CD4-positive, CD25-positive, alpha-beta regulatory T cell (primary cell): Measurements from ENCODE around the gene HK1. TPM values are rescaled to one million over a fixed set of nuclear protein-coding genes. Genes with fewer than 3 reads are reported as not detected.
A peak's percentile ranks its signal among the peaks of the same experiment; 100 is the strongest.

Experiments used
- ATAC-seq, 2 donors: fragments of 150-1000 bp; cut with Tn5 transposase; one replicate each; pipeline ENCODE4 v1.10.0; 2021; ENCODE audit warnings: low read depth in 2 of 2, moderate number of reproducible peaks in 2 of 2, moderate library complexity in 1 of 2
- DNase-seq, 3 donors: peaks; one replicate each; pipeline versions ENCODE4 v3.0.0 to v3.0.0-alpha.2; 2012 to 2022; ENCODE audit warnings: mixed read lengths in 1 of 3
- H3K27ac ChIP-seq: one replicate; pipeline ENCODE4 v1.7.0; 2013; ENCODE audit warnings: mild to moderate bottlenecking, low read length; ENCODE audit not compliant: insufficient read depth, poor library complexity, severe bottlenecking
- H3K27me3 ChIP-seq: one replicate; pipeline ENCODE4 v1.7.0; 2013; ENCODE audit warnings: low read length; ENCODE audit not compliant: control insufficient read depth, insufficient read depth
- H3K36me3 ChIP-seq: one replicate; pipeline ENCODE4 v1.7.0; 2013; ENCODE audit warnings: mild to moderate bottlenecking, low read length, moderate library complexity; ENCODE audit not compliant: control insufficient read depth, insufficient read depth
- H3K4me1 ChIP-seq: 2 replicates; pipeline ENCODE4 v1.7.0; 2013; ENCODE audit warnings: mild to moderate bottlenecking, low read length; ENCODE audit not compliant: insufficient read depth, control insufficient read depth, poor library complexity, severe bottlenecking
- H3K4me3 ChIP-seq: one replicate; pipeline ENCODE4 v1.7.0; 2013; ENCODE audit warnings: low read depth, mild to moderate bottlenecking, low read length, moderate library complexity
- H3K9me3 ChIP-seq, 2 experiments: 1 replicate in 1 of 2; 2 replicates in 1 of 2; pipeline ENCODE4 v1.7.0; 2013; ENCODE audit warnings: low read length in 2 of 2, mild to moderate bottlenecking in 1 of 2, moderate library complexity in 1 of 2; ENCODE audit not compliant: control insufficient read depth in 2 of 2
- H3K27ac Mint-ChIP-seq, 3 donors: one replicate each; pipeline ENCODE4 v1.8.0; 2020 to 2022; ENCODE audit warnings: mild to moderate bottlenecking in 3 of 3, mixed read lengths in 3 of 3, moderate library complexity in 2 of 3
- H3K27me3 Mint-ChIP-seq: one replicate; pipeline ENCODE4 v1.8.0; 2022; ENCODE audit warnings: mild to moderate bottlenecking, mixed read lengths
- H3K36me3 Mint-ChIP-seq: one replicate; pipeline ENCODE4 v1.8.0; 2020; ENCODE audit warnings: mixed read lengths
- H3K4me1 Mint-ChIP-seq, 4 donors: one replicate each; pipeline ENCODE4 v1.8.0; 2020 to 2022; ENCODE audit warnings: mixed read lengths in 4 of 4, mild to moderate bottlenecking in 1 of 4
- H3K4me3 Mint-ChIP-seq, 4 donors: one replicate each; pipeline ENCODE4 v1.8.0; 2020 to 2022; ENCODE audit warnings: mild to moderate bottlenecking in 4 of 4, mixed read lengths in 4 of 4, moderate library complexity in 3 of 4
- H3K9me3 Mint-ChIP-seq, 7 donors: one replicate each; pipeline ENCODE4 v1.8.0; 2020 to 2022; ENCODE audit warnings: mixed read lengths in 7 of 7, mild to moderate bottlenecking in 3 of 7, moderate library complexity in 2 of 7
- polyA plus RNA-seq, 4 donors: library from polyadenylated mRNA; unstranded; fragments of 300-500 nt; fragmentation: Illumina TruSeq; gene quantifications; one replicate each; pipeline ENCODE4 v1.2.3, GENCODE V29; 2021
- total RNA-seq: library from RNA; stranded (reverse); gene quantifications from one replicate; pipeline ENCODE4 v1.2.3, GENCODE V29; 2022

HK1 gene
- total and polyA plus RNA-seq, 5 donors from 2014 or later = 86.4 to 115 (median 102) TPM

DNA sequence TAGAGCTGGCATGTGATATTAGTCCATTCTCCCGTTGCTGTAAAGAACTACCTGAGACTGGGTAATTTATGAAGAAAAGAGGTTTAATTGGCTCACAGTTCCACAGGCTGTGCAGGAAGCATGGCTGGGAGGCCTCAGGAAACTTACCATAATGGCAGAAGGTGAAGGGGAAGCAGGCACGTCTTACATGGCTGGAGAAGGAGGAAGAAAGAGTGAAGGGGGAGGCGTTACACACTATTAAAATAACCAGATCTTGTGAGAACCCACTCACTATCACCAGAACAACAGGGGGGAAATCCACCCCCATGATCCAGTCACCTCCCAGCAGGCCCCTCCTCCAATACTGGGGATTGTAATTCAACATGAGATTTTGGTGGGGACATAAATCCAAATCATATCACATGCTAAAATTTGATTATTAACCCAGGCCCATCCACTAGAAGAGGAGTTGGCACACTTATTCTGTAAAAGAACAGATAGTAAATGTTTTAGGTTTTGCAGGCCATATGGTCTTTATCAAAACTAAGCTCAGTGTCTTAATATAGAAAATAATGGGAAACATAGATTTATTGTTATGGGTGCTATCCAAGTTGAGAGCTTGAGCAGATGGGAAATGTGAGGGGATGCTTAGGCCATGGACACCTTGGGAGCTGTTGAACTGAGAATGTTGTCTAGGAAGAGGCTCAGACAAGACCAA, 18.6 kb upstream of the HK1 start:
- H3K36me3 ChIP-seq = peaks cover 5% of the 10 kb centered on the region
- Mint-ChIP-seq H3K27me3 (peaks cover 3% of the 10 kb centered on the region), H3K4me1 (peaks cover 0 to 13% (median 11%) of the 10 kb centered on the region in 4 donors), H3K4me3 (no peak overlapping the region), H3K9me3 (peaks cover 0 to 1% (median 0%) of the 10 kb centered on the region in 7 donors), H3K36me3 (peaks cover 14% of the 10 kb centered on the region), H3K27ac (no peak overlapping the region)
- no peak overlapping the region for H3K4me3 ChIP-seq
- no peaks in the 10 kb centered on the region for H3K27me3 ChIP-seq
- DNase-seq (no peak), ATAC-seq (no peak)
- H3K27ac ChIP-seq = no peak overlapping the region
- no peaks in the 10 kb centered on the region for H3K9me3 ChIP-seq
- H3K4me1 ChIP-seq = no peaks in the 10 kb centered on the region

DNA sequence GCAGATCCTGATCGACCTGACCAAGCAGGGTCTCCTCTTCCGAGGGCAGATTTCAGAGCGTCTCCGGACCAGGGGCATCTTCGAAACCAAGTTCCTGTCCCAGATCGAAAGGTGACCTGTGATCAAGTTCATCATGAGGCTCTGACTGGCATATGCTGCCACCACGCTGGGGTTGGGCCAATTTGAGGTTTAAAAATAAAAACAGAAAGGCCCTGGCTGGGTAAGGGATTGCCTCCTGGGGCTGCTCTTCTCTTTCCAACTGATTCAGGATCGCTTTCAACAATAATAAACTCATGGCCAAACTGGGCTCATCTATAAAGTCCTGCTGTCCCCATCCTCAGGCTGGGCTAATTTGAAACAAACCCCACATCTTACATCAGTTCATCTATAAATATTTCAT, 17.1 kb upstream of the HK1 start:
- Histone ChIP-seq H3K27me3 (no peaks in the 10 kb centered on the region), H3K4me1 (no peaks in the 10 kb centered on the region), H3K9me3 (no peaks in the 10 kb centered on the region), H3K4me3 (no peak overlapping the region), H3K27ac (no peak overlapping the region), H3K36me3 (peaks cover 5% of the 10 kb centered on the region)
- DNase-seq (no peak), ATAC-seq (no peak)
- peaks cover 14% of the 10 kb centered on the region for H3K36me3 Mint-ChIP-seq
- peaks cover 0 to 13% (median 11%) of the 10 kb centered on the region in 4 donors for H3K4me1 Mint-ChIP-seq
- peaks cover 0 to 1% (median 0%) of the 10 kb centered on the region in 7 donors for H3K9me3 Mint-ChIP-seq
- peaks cover 6% of the 10 kb centered on the region for H3K27me3 Mint-ChIP-seq
- no peak overlapping the region for H3K27ac Mint-ChIP-seq
- no peak overlapping the region for H3K4me3 Mint-ChIP-seq

DNA sequence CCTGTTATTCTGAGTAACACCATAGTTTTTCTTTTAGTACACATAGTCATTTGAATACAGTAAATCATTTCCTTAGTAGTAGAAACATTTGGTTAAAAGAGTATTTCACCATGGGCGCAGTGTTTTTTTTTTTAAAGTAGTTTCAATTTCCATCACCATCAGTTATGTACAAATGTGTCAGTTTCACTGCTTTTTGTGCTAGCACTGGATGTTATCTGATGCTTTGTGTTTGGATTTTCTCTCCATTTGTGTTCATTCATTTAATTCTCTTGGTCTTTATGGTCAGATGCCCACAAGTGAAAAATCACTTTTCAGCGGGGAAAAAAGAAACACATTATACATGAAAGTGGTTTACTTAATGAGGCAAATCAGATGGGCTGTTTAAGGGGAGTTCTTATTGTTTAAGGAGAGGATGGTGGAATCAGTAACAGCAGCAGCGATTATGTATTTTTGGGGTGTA, 16.0 kb upstream of the HK1 start:
- H3K4me3 ChIP-seq = no peak overlapping the region
- H3K27ac ChIP-seq = no peak overlapping the region
- peaks cover 6% of the 10 kb centered on the region for H3K36me3 Mint-ChIP-seq
- peaks cover 5% of the 10 kb centered on the region for H3K36me3 ChIP-seq
- ATAC-seq (no peak), DNase-seq (peak in 1 of 3 donors; percentile 61)
- H3K9me3 ChIP-seq = no peaks in the 10 kb centered on the region
- H3K4me1 Mint-ChIP-seq = peaks cover 0 to 13% (median 11%) of the 10 kb centered on the region in 4 donors
- peak overlapping the region in 1 of 4 donors; percentile 5 for H3K4me3 Mint-ChIP-seq
- H3K4me1 ChIP-seq = no peaks in the 10 kb centered on the region
- peaks cover 6% of the 10 kb centered on the region for H3K27me3 Mint-ChIP-seq
- H3K27me3 ChIP-seq = no peaks in the 10 kb centered on the region
- peaks cover 0 to 1% (median 0%) of the 10 kb centered on the region in 7 donors for H3K9me3 Mint-ChIP-seq
- H3K27ac Mint-ChIP-seq = no peak overlapping the region

DNA sequence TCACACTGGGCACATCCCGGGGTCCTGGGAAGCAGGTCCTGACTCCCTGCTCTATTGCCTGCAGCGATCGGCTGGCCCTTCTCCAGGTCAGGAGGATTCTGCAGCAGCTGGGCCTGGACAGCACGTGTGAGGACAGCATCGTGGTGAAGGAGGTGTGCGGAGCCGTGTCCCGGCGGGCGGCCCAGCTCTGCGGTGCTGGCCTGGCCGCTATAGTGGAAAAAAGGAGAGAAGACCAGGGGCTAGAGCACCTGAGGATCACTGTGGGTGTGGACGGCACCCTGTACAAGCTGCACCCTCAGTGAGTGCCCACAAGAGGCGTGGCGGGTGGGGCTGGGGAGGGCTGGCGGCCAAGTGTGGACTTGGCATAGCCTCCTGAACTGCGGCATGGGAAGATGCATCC, 12.8 kb upstream of the HK1 start:
- Histone ChIP-seq H3K27ac (no peak overlapping the region), H3K27me3 (no peaks in the 10 kb centered on the region), H3K9me3 (no peaks in the 10 kb centered on the region), H3K36me3 (no peaks in the 10 kb centered on the region), H3K4me3 (no peak overlapping the region), H3K4me1 (no peaks in the 10 kb centered on the region)
- H3K36me3 Mint-ChIP-seq = peaks cover 8% of the 10 kb centered on the region
- peaks cover 0 to 13% (median 11%) of the 10 kb centered on the region in 4 donors for H3K4me1 Mint-ChIP-seq
- peaks cover 0 to 2% (median 0%) of the 10 kb centered on the region in 7 donors for H3K9me3 Mint-ChIP-seq
- no peak overlapping the region for H3K27ac Mint-ChIP-seq
- ATAC-seq (no peak), DNase-seq (no peak)
- no peak overlapping the region for H3K4me3 Mint-ChIP-seq
- H3K27me3 Mint-ChIP-seq = peaks cover 6% of the 10 kb centered on the region

DNA sequence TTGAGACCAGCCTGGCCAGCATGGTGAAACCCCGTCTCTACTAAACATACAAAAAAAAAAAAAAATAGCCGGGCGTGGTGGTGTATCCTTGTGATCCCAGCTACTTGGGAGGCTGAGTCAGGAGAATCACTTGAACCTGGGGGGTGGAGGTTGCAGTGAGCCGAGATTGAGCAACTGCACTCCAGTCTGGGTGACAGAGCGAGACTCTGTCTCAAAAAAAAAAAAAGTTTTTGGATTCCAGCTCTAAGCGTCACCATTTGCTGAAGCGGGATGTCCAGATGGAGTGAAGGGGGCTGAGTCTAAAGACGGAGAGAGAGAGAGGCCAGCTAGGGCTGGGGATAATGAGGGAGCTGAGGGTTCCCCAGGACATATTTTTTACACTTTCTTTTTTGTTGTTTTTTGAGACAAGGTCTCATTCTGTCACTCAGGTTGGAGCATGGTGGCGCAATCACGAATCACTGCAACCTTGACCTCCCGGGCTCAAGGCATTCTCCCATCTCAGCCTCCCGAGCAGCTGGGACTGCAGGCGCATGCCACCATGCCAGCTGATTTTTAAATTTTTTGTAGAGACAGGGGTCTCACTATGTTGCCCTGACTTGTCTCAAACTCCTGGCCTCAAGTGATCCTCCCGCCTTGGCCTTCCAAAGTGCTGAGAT, 9.4 kb upstream of the HK1 start:
- Mint-ChIP-seq H3K27ac (no peak overlapping the region), H3K27me3 (peaks cover 16% of the 10 kb centered on the region), H3K9me3 (peaks cover 0 to 2% (median 0%) of the 10 kb centered on the region in 7 donors), H3K36me3 (peaks cover 8% of the 10 kb centered on the region), H3K4me1 (peaks cover 0 to 12% (median 7%) of the 10 kb centered on the region in 4 donors), H3K4me3 (no peak overlapping the region)
- Histone ChIP-seq H3K9me3 (no peaks in the 10 kb centered on the region), H3K36me3 (no peaks in the 10 kb centered on the region), H3K27ac (no peak overlapping the region), H3K4me3 (no peak overlapping the region), H3K4me1 (no peaks in the 10 kb centered on the region), H3K27me3 (no peaks in the 10 kb centered on the region)
- DNase-seq (no peak), ATAC-seq (no peak)

DNA sequence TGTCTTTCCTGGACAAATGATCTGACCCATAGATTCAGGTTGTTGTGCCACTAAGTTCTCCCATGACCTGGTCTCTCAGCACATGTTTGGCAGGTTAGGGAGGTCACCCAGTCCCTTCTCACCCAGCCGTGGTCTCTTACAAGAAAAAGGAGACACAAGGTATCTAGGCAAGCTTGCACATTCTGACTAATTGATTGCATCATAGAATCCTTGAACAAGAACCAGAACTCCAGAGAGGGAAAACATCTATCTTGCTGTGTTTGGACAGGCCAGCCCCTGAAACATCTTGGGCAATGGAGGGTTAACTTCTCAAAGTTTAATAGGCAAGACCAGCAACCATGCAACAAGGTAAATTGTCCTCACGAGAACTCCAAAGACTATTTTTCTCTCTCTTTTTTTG, 8.5 kb upstream of the HK1 start:
- Mint-ChIP-seq H3K4me1 (peaks cover 0 to 12% (median 7%) of the 10 kb centered on the region in 4 donors), H3K27ac (peak overlapping the region in 1 of 3 donors; percentile 49), H3K9me3 (peaks cover 0 to 2% (median 0%) of the 10 kb centered on the region in 7 donors)

DNA sequence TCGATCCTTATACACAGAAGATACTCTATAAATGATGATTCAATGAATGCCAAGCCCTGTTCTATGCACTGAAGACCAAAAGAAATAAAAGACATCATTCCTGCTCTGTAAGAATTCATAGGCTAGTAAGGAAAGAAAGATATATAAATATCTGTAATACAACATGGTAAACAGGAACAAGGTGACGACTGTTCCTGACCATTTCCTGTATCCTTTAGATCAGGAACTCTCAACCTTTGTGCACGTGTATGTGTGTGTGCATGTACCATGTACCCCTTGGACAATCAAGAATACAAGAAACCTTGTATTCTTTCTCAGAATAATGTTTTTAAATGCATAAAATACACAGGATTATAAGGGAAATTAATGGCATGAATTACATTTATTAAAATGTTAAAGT, 7.3 kb upstream of the HK1 start:
- H3K27ac Mint-ChIP-seq = no peak overlapping the region
- peaks cover 11% of the 10 kb centered on the region for H3K27me3 Mint-ChIP-seq
- no peaks in the 10 kb centered on the region for H3K4me1 ChIP-seq
- no peak overlapping the region for H3K27ac ChIP-seq
- H3K9me3 Mint-ChIP-seq = peaks cover 0 to 2% (median 0%) of the 10 kb centered on the region in 7 donors
- no peaks in the 10 kb centered on the region for H3K9me3 ChIP-seq
- H3K4me3 ChIP-seq = no peak overlapping the region
- no peaks in the 10 kb centered on the region for H3K36me3 ChIP-seq
- H3K4me3 Mint-ChIP-seq = no peak overlapping the region
- peaks cover 8% of the 10 kb centered on the region for H3K36me3 Mint-ChIP-seq
- peaks cover 0 to 12% (median 7%) of the 10 kb centered on the region in 4 donors for H3K4me1 Mint-ChIP-seq
- DNase-seq (no peak), ATAC-seq (no peak)
- H3K27me3 ChIP-seq = no peaks in the 10 kb centered on the region

More for the DNA sequence above, 8.5 kb upstream of the HK1 start:
- Mint-ChIP-seq H3K27me3 (peaks cover 16% of the 10 kb centered on the region), H3K36me3 (peaks cover 8% of the 10 kb centered on the region), H3K4me3 (no peak overlapping the region)
- Histone ChIP-seq H3K9me3 (no peaks in the 10 kb centered on the region), H3K4me1 (no peaks in the 10 kb centered on the region), H3K36me3 (no peaks in the 10 kb centered on the region), H3K4me3 (no peak overlapping the region), H3K27me3 (no peaks in the 10 kb centered on the region), H3K27ac (no peak overlapping the region)
- ATAC-seq = no peak
- DNase-seq = no peak
